Stimulated activated CD8-positive, alpha-beta memory T cell treated with anti-CD3 and anti-CD28 coated beads, Interleukin-2, amount 100 ng/mL, for 48 hours (primary cell): Measurements from ENCODE around the gene PGAP3.
"Not testable (repeated sequence)": the region's sequence is repeated elsewhere in the genome, so short reads cannot be mapped to it uniquely, and the experiment has no call there.

Experiments used
- DNase-seq, 2 donors: peaks; one replicate each; pipeline ENCODE4 v3.0.0-alpha.2; 2020; ENCODE audit warnings: low read depth in 2 of 2

The PGAP3 gene

GRCh38 chr17:39715375-39716072, 27.7 kb upstream of the PGAP3 start:
- DNase-seq, result no peak

DNA sequence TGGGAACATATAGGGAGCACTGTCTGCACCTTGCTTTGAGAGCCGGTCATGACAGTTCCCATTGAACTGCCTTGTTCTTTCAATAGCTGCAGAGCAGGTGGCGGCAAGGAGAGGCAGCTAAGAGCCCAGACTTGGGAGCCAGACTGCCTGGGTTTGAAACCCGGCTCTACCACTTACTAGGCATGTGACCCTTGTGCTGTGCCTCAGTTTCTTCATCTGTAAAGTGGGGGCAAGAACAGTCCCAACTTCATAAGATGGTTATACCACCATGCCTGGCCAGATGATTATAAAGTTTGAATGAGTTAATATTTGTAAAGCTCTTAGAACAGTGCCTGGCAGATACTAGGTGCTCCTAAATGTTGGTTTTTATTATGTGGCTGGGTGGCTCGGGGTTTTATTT, 26.4 kb upstream of the PGAP3 start:
- no peak for DNase-seq

DNA sequence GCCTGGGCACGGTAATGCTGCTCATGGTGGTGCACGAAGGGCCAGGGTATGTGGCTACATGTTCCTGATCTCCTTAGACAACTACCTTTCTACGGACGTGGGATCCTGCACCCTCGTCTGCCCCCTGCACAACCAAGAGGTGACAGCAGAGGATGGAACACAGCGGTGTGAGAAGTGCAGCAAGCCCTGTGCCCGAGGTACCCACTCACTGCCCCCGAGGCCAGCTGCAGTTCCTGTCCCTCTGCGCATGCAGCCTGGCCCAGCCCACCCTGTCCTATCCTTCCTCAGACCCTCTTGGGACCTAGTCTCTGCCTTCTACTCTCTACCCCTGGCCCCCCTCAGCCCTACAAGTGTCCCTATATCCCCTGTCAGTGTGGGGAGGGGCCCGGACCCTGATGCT, 24.0 kb upstream of the PGAP3 start:
- no peak for DNase-seq

DNA sequence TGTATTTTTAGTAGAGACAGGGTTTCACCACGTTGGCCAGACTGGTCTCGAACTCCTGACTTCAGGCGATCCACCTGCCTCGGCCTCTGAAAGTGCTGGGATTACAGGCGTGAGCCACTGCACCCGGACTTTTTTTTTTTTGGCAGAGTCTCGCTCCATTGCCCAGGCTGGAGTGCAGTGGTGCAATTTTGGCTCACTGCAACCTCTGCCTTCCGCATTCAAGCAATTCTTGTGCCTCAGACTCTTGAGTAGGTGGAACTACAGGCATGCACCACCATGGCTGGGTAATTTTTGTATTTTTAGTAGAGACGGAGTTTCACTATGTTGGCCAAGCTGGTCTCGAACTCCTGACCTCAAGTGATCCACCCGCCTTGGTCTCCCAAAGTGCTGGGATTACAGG, 23.2 kb upstream of the PGAP3 start:
- not testable (repeated sequence) for DNase-seq

- no peak for DNase-seq
Observed at GRCh38 chr17:39709998-39710964, 22.4 kb upstream of the PGAP3 start.

DNA sequence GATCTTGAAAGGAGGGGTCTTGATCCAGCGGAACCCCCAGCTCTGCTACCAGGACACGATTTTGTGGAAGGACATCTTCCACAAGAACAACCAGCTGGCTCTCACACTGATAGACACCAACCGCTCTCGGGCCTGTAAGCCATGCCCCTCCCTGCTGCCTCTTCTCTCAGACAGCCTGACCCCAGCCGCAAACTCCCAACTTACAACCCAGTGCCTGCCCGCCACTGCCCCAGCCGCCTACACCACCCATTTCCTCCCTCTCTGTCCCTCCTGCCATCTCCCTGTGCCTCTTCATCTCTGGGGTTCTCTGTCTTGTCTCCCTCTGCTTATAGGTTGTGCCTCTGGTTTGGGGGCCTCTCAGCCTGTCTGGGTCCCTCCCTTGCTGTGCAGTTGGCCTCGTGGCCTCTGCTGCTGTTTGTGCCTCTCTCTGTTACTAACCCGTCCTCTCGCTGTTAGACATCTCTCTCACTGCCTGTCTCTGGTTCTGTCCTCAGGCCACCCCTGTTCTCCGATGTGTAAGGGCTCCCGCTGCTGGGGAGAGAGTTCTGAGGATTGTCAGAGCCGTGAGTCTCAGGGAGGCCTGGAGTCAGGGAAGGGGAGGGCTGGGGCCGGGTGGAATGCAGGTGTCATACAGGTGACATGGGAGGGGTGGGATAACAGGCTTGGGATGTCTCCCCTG, 21.6 kb upstream of the PGAP3 start:
- DNase-seq, result no peak

DNA sequence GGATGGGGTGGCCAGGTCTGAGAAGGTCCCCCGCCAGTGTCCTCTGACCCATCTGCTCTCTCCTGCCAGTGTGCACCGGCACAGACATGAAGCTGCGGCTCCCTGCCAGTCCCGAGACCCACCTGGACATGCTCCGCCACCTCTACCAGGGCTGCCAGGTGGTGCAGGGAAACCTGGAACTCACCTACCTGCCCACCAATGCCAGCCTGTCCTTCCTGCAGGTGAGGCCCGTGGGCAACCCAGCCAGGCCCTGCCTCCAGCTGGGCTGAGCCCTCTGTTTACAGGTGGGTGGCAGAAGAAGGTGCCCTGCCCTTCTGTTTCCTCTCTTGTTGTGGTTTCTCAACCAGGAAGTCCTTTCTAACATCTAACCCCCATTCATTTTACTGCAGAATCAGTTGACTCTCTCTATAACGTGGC, 19.1 kb upstream of the PGAP3 start:
- DNase-seq, result no peak

GRCh38 chr17:39706383-39706782, 18.5 kb upstream of the PGAP3 start:
- DNase-seq, result no peak

DNA sequence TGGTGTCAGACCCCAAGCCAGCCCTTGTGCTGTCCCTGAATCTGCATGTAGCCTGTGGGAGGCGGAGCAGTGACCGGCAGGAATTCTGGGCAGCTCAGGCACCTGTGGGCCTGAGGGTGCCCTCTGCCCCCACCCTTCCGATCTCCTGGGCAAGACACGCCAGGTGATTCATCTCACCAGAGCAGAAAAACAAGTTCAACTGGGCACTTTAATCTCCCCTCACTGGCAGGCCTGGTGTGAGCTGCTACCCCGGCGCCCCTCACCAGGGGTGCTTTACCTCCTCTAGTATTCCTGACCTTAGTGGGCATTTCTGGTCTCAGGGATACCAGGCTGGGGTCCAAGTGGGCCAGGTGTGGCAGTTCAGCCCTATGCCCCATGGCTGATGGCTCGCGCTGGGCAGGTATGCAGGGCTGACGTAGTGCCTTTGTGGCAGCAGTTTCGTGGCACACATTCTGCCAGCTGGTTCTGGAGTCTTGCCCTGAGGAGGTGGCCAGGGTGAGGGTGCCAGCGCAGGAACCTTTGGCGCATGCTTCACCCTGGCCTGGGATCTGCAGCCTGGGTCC, 18.0 kb upstream of the PGAP3 start:
- no peak for DNase-seq

DNA sequence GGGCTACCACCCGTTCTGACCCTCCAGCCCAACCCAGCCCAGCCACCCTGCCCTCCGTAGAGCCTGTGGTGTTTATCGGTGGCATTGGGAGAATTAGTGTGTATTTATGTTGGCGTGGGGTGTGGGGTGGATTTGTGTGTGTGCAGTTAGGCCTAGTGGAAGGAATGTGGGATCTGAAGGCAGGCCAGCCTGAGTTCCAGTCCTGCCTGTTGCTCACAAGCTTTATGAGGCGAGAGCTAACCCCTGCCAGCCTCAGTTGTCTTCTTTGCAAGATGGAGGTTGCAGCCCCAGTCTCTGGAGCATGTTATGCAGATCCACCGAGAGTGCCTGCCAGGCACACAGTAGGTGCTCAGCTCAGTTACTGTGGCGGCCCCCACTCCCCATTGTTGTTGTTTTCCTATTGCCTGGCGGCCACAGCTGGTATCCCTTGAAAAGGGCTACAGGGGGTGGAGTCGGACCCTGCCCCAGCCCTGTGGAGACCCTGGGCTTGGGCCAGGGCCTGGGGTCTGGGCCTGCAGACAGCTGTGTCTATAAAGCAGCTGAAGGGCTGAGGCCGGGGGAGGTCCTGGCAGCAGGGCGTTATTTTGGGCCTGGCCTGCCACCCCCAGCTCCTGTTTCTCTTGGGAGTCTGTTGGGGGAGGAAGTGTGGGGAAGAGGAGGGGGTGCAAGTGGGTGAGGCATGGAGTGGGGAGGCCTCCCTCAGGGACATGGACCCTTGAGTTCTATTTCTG, 17.1 kb upstream of the PGAP3 start:
- DNase-seq, result no peak

DNA sequence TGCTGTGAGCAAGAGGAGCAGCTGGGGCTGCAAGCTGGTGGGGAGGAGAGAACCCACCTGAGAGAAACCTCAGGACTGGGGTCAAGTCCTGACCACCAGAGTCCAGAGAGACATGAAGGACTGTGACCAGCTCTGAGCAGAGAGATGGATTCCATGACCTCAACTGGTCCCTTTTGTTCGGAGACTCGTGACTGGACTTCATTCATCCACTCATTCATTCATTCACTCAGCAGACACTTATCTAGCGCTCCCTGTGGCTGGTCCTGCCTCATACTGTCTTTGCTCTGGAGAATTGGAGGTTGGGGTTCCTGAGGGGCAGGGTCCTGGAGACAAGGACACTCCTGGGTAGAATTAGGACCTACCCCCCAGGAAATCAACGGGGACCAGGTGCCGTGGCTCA, 16.1 kb upstream of the PGAP3 start:
- DNase-seq, result no peak

GRCh38 chr17:39702901-39703893, 15.3 kb upstream of the PGAP3 start:
- no peak for DNase-seq

DNA sequence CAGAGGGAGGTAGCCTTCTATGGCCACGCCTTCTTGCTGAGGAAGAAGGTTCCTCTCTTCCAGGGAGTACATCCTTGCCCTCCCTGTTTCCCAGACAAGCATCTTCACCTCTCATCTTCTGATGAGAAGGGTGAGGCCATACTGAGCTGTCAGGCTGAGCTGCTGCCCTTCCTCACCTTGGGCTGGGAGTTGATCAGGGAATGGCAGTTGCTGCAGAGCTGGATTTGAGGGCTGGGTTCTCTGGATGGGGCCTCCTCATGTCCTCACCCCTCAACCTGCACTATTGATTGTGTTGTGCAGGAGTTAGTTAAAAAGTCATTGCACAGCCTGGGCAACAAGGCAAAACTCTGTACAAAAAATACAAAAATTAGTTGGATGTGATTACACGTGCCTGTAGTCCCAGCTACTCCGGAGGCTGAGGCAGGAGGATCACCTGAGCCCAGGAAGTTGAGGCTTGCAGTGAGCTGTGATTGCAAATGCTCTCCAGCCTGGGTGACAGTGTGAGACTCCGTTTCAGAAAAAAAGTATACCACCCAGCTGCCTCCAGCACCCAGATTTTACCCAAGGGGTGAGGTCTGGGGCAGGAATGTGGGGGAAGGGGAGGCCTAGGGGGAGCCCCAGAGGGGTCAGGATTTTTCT, 14.0 kb upstream of the PGAP3 start:
- no peak for DNase-seq

- no peak for DNase-seq
Observed at GRCh38 chr17:39701012-39701783, 13.3 kb upstream of the PGAP3 start.

DNA sequence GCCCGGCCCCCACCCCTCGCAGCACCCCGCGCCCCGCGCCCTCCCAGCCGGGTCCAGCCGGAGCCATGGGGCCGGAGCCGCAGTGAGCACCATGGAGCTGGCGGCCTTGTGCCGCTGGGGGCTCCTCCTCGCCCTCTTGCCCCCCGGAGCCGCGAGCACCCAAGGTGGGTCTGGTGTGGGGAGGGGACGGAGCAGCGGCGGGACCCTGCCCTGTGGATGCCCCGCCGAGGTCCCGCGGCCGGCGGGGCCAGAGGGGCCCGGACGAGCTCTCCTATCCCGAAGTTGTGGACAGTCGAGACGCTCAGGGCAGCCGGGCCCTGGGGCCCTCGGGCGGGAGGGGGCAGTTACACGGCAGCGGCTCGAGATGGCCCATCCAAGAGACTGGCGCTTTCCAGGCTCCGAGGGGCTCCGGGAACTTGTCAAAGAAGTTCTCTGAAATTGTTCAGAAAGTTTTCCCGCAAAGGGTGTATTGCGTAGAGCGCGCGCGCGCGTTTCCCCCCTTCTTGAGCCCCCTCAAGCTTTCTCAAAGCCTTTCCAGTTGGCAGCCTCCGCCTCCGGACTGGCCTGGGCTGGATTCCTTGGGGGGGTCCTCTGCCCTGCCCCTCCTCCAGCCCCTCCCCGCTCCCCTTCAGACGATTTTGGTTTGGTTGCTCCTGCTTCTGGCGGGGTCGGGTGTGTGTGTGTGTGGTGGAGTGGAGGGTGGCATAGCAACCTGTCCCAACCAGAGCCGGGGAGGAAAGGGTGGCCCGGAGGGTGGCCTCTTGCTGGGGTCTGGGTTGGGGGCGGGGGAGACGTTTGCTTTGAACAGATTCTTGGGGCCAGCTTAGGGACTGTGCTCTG, 12.5 kb upstream of the PGAP3 start:
- DNase-seq, result no peak

- no peak for DNase-seq
Observed at GRCh38 chr17:39699818-39700147, 11.9 kb upstream of the PGAP3 start, which contains the start of gene ERBB2. ERBB2 (plus strand) TSS chr17:39700064; CDS start chr17:39700239, 175 bp downstream.

GRCh38 chr17:39699157-39699817, 11.4 kb upstream of the PGAP3 start:
- DNase-seq, result not testable (repeated sequence)
